Peyer's patch (tissue), 4 donors: ENCODE data around the gene BRICD5. TPM values are rescaled to one million over a fixed set of nuclear protein-coding genes. Genes with fewer than 3 reads are reported as not detected.

Source experiments
- DNase-seq, 3 donors: peaks; one replicate each; pipeline ENCODE4 v3.0.0-alpha.2; 2017 to 2019
- H3K27ac ChIP-seq, 4 donors: fragments of 200-600 bp; sonication (generic); one replicate each; pipeline ENCODE4 v1.5.1; 2016 to 2019
- H3K27me3 ChIP-seq, 2 donors: fragments of 200-600 bp; sonication (generic); one replicate each; pipeline ENCODE4 v1.5.1; 2019
- H3K36me3 ChIP-seq, 3 donors: fragments of 200-600 bp; sonication (generic); one replicate each; pipeline ENCODE4 v1.5.1; 2016 to 2019
- H3K4me1 ChIP-seq, 4 donors: fragments of 200-600 bp; sonication (generic); one replicate each; pipeline ENCODE4 v1.5.1; 2016 to 2019
- H3K4me3 ChIP-seq, 4 donors: fragments of 200-600 bp; sonication (generic); 1 replicate in 3 of 4; 2 replicates in 1 of 4; pipeline ENCODE4 v1.5.1; 2016 to 2019; ENCODE audit warnings: mild to moderate bottlenecking in 1 of 4
- H3K9me3 ChIP-seq, 4 donors: fragments of 200-600 bp; sonication (generic); one replicate each; pipeline ENCODE4 v1.5.1; 2016 to 2019; ENCODE audit warnings: mild to moderate bottlenecking in 1 of 4
- POLR2A ChIP-seq, 2 donors: fragments of 450-650 bp; IDR thresholded peaks; one replicate each; pipeline ENCODE4 v1.5.1; 2017; ENCODE audit warnings: antibody characterized with exemption in 2 of 2, mild to moderate bottlenecking in 2 of 2, moderate library complexity in 2 of 2
- total RNA-seq, 4 donors: library from RNA; depleted of rRNA; stranded (reverse); fragments of >200 nt; gene quantifications; one replicate each; pipeline ENCODE4 v1.1.0, GENCODE V29; 2016
- TF ChIP-seq, protein P1 (sequence below), 6 experiments: fragments of 450-650 bp in 4 of 6; fragments of 200-600 bp in 2 of 6; sonication (generic) in 1 of 6; IDR thresholded peaks; one replicate each; pipeline ENCODE4 v1.5.1; 2017 to 2019; ENCODE audit warnings: antibody characterized with exemption in 6 of 6, mild to moderate bottlenecking in 3 of 6, moderate library complexity in 1 of 6

The BRICD5 gene
- total RNA-seq, 4 donors from 2014 or later: 13.3 to 44.6 (median 19.8) TPM

- H3K36me3 ChIP-seq: no peaks in the 10 kb centered on the region
- no peak for TF ChIP-seq POLR2A (IDR thresholded peaks at IDR 0.05)
- TF ChIP-seq, protein P1, sequence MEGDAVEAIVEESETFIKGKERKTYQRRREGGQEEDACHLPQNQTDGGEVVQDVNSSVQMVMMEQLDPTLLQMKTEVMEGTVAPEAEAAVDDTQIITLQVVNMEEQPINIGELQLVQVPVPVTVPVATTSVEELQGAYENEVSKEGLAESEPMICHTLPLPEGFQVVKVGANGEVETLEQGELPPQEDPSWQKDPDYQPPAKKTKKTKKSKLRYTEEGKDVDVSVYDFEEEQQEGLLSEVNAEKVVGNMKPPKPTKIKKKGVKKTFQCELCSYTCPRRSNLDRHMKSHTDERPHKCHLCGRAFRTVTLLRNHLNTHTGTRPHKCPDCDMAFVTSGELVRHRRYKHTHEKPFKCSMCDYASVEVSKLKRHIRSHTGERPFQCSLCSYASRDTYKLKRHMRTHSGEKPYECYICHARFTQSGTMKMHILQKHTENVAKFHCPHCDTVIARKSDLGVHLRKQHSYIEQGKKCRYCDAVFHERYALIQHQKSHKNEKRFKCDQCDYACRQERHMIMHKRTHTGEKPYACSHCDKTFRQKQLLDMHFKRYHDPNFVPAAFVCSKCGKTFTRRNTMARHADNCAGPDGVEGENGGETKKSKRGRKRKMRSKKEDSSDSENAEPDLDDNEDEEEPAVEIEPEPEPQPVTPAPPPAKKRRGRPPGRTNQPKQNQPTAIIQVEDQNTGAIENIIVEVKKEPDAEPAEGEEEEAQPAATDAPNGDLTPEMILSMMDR (IDR thresholded peaks at IDR 0.05): no peak
Measured at GRCh38 chr16:2190659-2191445, 19.8 kb downstream of the BRICD5 start.

DNA sequence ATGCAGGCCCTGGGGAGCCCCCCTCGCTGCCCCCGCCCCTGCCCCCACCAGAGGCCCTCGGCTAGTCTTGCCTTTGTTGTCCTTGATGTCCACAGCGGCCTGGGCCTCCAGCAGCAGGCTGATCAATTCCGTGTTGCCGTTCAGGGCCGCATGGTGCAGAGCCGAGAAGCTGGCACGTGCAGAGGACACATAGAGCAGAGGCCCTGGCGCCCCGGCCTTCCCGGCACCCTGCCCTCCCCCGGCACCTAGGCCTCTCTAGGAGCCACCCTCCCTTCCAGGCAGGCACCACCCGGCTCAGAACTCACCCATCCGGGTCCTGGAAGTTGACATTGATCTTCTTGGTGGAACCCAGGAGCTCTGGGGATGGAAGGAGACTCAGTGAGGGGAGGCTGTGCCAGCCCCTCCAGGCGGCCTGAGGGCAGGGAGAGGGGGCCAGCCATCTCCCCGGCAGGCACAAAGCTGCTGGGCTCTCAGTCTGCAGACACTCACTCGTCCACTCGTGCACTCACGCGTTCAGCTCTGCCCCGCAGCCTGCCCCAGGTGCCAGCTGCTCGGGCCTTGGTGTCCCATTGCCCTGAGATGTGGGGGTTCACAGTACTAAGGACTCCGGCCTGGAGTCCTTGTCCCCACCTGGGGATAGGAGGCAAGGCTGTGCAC lies 20.5 kb downstream of the BRICD5 start:
- TF ChIP-seq, protein P1 (IDR thresholded peaks at IDR 0.05): no peak
- TF ChIP-seq POLR2A (IDR thresholded peaks at IDR 0.05): no peak
- peaks cover 0 to 5% of the 10 kb centered on the region in 2 donors for H3K27me3 ChIP-seq
- H3K36me3 ChIP-seq: no peaks in the 10 kb centered on the region
- H3K4me3 ChIP-seq: no peak overlapping the region
- no peak for DNase-seq
- H3K27ac ChIP-seq: no peak overlapping the region
- no peaks in the 10 kb centered on the region for H3K9me3 ChIP-seq
- peaks cover 0 to 4% (median 2%) of the 10 kb centered on the region in 4 donors for H3K4me1 ChIP-seq

More at GRCh38 chr16:2190659-2191445, 19.8 kb downstream of the BRICD5 start:
- DNase-seq: no peak
- H3K9me3 ChIP-seq: no peaks in the 10 kb centered on the region
- H3K4me3 ChIP-seq: no peak overlapping the region
- peaks cover 0 to 11% (median 9%) of the 10 kb centered on the region in 4 donors for H3K4me1 ChIP-seq
- no peak overlapping the region for H3K27ac ChIP-seq
- peaks cover 0 to 12% of the 10 kb centered on the region in 2 donors for H3K27me3 ChIP-seq

- no peak for DNase-seq
- Histone ChIP-seq H3K4me1 (no peaks in the 10 kb centered on the region), H3K9me3 (no peaks in the 10 kb centered on the region), H3K27me3 (no peaks in the 10 kb centered on the region), H3K27ac (no peak overlapping the region), H3K36me3 (no peaks in the 10 kb centered on the region), H3K4me3 (no peak overlapping the region)
- TF ChIP-seq, protein P1 (IDR thresholded peaks at IDR 0.05): no peak
- TF ChIP-seq POLR2A (IDR thresholded peaks at IDR 0.05): no peak
Measured at GRCh38 chr16:2189252-2189893, 21.3 kb downstream of the BRICD5 start.

GRCh38 chr16:2188395-2188794 lies 22.3 kb downstream of the BRICD5 start:
- DNase-seq: no peak
- no peak overlapping the region for H3K4me3 ChIP-seq
- TF ChIP-seq POLR2A (IDR thresholded peaks at IDR 0.05): no peak
- TF ChIP-seq, protein P1 (IDR thresholded peaks at IDR 0.05): no peak
- no peak overlapping the region for H3K27ac ChIP-seq
- H3K9me3 ChIP-seq: no peaks in the 10 kb centered on the region
- no peaks in the 10 kb centered on the region for H3K27me3 ChIP-seq
- H3K4me1 ChIP-seq: no peaks in the 10 kb centered on the region
- no peaks in the 10 kb centered on the region for H3K36me3 ChIP-seq

GRCh38 chr16:2187212-2187611 lies 23.5 kb downstream of the BRICD5 start:
- H3K4me1 ChIP-seq: no peaks in the 10 kb centered on the region
- no peak overlapping the region for H3K4me3 ChIP-seq
- H3K27ac ChIP-seq: no peak overlapping the region
- TF ChIP-seq POLR2A (IDR thresholded peaks at IDR 0.05): no peak
- TF ChIP-seq, protein P1 (IDR thresholded peaks at IDR 0.05): no peak
- no peaks in the 10 kb centered on the region for H3K9me3 ChIP-seq
- H3K36me3 ChIP-seq: no peaks in the 10 kb centered on the region
- H3K27me3 ChIP-seq: no peaks in the 10 kb centered on the region
- no peak for DNase-seq
